GM13976 (cell line): ENCODE measurements around the gene HERC5.
"Not testable (repeated sequence)": the region's sequence is repeated elsewhere in the genome, so short reads cannot be mapped to it uniquely, and the experiment has no call there.

Experiments used
- DNase-seq: peaks from one replicate; pipeline ENCODE4 v3.0.0; 2012; ENCODE audit warnings: low spot score
- in situ Hi-C: fragments of 300-500 bp; cut with MboI; formaldehyde crosslinking; loops from one replicate; pipeline ENCODE4 v1.12.0; 2022; ENCODE audit warnings: low sequenced_read_pairs, mixed read lengths, inconsistent platforms; ENCODE audit not compliant: unreplicated experiment
- TF ChIP-seq, protein P1 (sequence below): IDR thresholded peaks from 2 replicates; pipeline ENCODE4 v1.5.1; 2012; ENCODE audit warnings: borderline replicate concordance, mild to moderate bottlenecking; ENCODE audit not compliant: insufficient read depth; ENCODE audit errors: extremely low read depth, missing control alignments, control extremely low read depth

HERC5 gene

GRCh38 chr4:88445252-88445651 lies 11.7 kb upstream of the HERC5 start:
- DNase-seq: no peak
- TF ChIP-seq, protein P1, sequence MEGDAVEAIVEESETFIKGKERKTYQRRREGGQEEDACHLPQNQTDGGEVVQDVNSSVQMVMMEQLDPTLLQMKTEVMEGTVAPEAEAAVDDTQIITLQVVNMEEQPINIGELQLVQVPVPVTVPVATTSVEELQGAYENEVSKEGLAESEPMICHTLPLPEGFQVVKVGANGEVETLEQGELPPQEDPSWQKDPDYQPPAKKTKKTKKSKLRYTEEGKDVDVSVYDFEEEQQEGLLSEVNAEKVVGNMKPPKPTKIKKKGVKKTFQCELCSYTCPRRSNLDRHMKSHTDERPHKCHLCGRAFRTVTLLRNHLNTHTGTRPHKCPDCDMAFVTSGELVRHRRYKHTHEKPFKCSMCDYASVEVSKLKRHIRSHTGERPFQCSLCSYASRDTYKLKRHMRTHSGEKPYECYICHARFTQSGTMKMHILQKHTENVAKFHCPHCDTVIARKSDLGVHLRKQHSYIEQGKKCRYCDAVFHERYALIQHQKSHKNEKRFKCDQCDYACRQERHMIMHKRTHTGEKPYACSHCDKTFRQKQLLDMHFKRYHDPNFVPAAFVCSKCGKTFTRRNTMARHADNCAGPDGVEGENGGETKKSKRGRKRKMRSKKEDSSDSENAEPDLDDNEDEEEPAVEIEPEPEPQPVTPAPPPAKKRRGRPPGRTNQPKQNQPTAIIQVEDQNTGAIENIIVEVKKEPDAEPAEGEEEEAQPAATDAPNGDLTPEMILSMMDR: no peak
- in situ Hi-C loops: no loop called here

DNA sequence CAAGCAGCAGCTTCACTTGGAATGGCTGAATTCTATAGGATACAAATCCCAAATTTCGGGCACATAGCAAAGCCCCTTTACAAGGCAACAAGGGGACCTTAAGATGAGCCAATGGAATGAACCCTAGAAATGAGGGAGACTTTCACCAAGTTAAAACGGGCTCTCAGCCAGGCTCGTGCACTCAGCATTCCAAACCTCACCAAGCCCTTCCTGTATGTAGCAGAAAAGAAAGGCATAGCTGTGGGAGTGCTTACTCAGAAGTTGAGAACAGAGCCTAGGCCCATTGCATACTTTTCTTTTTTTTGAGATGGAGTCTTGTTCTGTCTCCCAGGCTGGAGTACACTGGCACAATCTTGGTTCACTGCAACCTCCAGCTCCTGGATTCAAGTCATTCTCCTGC lies 10.8 kb upstream of the HERC5 start:
- in situ Hi-C loops: no loop called here
- TF ChIP-seq, protein P1: no peak
- no peak for DNase-seq

DNA sequence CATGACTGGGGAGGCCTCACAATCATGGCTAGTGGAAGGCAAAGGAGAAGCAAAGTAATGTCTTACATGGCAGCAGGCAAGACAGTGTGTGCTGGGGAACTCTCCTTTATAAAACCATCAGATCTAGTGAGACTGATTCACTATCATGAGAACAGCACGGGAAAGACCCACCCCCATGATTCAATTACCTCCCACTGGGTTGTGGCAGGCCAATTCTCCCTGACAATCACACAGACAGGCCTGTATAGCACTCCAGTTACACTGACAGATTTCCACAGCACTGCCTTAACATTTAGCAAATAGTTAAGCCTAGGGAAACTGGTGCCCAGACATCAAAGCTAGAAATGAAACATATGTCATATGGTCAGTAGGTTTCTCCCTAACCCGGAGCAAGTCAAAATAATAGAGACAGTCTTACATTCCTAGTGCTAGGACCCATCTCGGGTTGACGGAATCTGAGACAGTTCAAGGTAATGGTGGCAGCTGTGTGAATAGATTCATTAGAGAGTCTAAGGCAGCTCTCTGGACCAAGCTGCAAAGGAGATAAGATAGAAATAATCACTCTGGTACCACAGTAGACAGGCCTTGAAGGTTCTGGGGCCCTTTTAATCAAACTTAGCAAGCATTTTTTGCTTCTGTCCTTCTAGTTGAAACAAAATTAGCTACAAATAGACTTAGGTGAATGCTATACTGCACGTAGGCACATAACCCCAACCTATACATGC lies 9.4 kb upstream of the HERC5 start:
- in situ Hi-C loops: no loop called here
- no peak for DNase-seq
- TF ChIP-seq, protein P1: no peak

DNA sequence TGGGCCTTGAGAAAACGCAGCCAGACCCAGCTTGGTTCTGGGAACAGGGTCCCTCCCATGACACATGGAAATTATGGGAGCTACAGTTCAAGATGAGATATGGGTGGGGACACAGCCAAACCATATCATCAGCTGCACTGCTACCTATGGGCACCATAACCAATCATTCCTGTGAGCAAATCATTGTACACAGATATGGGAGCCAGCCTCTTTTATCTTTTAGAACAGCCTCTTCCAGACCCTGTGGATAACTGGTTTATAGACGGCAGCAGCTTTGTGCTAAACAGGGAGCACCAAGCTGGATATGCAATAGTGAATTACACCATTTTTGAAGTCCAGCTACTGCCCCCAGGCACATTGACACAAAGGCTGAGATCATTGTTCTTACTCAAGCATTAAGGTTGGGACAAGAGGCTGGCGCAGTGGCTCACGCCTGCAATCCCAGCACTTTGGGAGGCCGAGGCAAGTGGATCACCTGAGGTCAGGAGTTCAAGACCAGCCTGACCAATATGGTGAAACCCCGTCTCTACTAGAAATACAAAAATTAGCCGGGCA lies 8.6 kb upstream of the HERC5 start:
- in situ Hi-C loops, DNase-seq: not testable (repeated sequence)

DNA sequence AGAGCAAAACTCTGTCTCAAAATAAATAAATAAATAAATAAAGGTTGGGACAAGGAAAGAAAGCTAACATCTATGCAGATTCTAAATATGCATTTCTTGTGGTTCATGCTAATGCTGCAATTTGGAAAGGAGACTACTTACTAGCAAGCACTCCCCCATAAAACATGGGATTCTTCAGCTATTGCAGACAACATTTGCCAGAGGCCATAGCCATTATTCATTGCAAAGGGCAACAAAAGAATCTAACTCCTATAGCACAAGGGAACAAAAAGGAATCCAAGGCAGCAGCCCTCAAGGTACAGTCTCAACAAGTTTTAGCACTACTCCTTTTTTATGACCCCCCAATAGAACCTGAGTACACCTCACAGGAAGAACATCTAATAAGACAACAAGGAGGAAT lies 8.0 kb upstream of the HERC5 start:
- no peak for DNase-seq
- TF ChIP-seq, protein P1: no peak
- in situ Hi-C loops: no loop called here

DNA sequence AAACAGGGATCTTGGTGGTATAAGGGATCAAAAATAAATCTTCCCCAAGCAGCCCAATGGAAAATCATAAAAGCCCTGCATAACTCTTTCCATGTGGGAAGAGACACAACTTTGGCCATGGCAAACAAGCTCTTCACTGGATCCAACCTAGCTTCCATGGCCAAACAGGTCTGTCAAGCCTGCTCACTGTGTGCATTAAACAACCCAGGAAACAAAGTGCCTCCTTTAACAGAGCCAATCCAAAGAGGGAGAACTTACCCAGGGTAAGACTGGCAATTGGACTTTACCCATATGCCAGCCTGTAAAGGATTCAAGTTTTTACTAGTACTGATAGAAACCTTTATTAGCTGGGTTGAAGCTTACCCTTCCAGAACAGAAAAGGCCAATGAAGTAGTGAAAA lies 7.6 kb upstream of the HERC5 start:
- in situ Hi-C loops: no loop called here
- TF ChIP-seq, protein P1: no peak
- DNase-seq: no peak

- in situ Hi-C loops: no loop called here
- TF ChIP-seq, protein P1: no peak
- DNase-seq: no peak
These were observed 5.7 kb upstream of the HERC5 start for GRCh38 chr4:88451205-88451604.
